Nephron (organoid): ENCODE measurements around the gene RXRG.

Experiments
- H3K27ac Mint-ChIP-seq, 3 experiments: 2 replicates each; pipeline ENCODE4 v1.8.0; 2020; ENCODE audit warnings: mixed read lengths in 3 of 3, mild to moderate bottlenecking in 2 of 3, moderate library complexity in 1 of 3
- H3K27me3 Mint-ChIP-seq: 2 replicates; pipeline ENCODE4 v1.8.0; 2021; ENCODE audit warnings: low read depth, mild to moderate bottlenecking, moderate library complexity, mixed read lengths
- H3K36me3 Mint-ChIP-seq: 2 replicates; pipeline ENCODE4 v1.8.0; 2020; ENCODE audit warnings: low read depth, mixed read lengths
- H3K4me1 Mint-ChIP-seq: 2 replicates; pipeline ENCODE4 v1.8.0; 2020; ENCODE audit warnings: mixed read lengths
- H3K4me3 Mint-ChIP-seq, 3 experiments: 2 replicates each; pipeline ENCODE4 v1.8.0; 2020; ENCODE audit warnings: mild to moderate bottlenecking in 3 of 3, mixed read lengths in 3 of 3, moderate library complexity in 2 of 3
- H3K9me3 Mint-ChIP-seq: 2 replicates; pipeline ENCODE4 v1.8.0; 2020; ENCODE audit warnings: mixed read lengths
- TF ChIP-seq, protein P1 (sequence below), 3 experiments: fragments of 200-600 bp; sonication (generic); IDR thresholded peaks; one replicate each; pipeline ENCODE4 v1.5.0; 2021; ENCODE audit warnings: antibody characterized with exemption in 3 of 3; ENCODE audit not compliant: unreplicated experiment in 3 of 3

Gene RXRG

DNA sequence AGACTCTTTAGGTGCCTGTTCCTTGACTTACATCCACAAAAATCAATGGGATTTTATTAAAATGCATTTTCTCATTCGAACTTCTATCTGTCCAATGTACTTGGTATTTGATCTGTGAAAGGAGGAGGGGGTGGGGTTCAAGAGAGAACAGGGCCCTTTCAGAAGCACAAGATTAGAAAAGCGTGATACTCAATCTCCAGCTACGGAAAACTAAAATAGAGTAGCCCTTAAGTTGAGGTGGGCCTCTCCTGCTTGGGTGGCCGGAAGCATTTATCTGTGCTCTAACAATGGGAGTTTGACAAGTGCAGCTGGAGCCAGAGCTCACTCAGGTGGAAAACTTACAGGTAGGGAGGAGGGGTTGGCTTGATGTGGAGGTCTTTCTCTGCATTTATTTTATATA lies 462 bp upstream of the RXRG start:
- TF ChIP-seq, protein P1, sequence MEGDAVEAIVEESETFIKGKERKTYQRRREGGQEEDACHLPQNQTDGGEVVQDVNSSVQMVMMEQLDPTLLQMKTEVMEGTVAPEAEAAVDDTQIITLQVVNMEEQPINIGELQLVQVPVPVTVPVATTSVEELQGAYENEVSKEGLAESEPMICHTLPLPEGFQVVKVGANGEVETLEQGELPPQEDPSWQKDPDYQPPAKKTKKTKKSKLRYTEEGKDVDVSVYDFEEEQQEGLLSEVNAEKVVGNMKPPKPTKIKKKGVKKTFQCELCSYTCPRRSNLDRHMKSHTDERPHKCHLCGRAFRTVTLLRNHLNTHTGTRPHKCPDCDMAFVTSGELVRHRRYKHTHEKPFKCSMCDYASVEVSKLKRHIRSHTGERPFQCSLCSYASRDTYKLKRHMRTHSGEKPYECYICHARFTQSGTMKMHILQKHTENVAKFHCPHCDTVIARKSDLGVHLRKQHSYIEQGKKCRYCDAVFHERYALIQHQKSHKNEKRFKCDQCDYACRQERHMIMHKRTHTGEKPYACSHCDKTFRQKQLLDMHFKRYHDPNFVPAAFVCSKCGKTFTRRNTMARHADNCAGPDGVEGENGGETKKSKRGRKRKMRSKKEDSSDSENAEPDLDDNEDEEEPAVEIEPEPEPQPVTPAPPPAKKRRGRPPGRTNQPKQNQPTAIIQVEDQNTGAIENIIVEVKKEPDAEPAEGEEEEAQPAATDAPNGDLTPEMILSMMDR (IDR thresholded peaks at IDR 0.05; ENCODE audit: unreplicated experiment in 3 of 3): no peak
- peaks cover 44% of the 10 kb centered on the region for H3K4me1 Mint-ChIP-seq
- H3K9me3 Mint-ChIP-seq: no peaks in the 10 kb centered on the region
- H3K27ac Mint-ChIP-seq: no peak overlapping the region
- peaks cover 34% of the 10 kb centered on the region for H3K27me3 Mint-ChIP-seq
- no peaks in the 10 kb centered on the region for H3K36me3 Mint-ChIP-seq
- no peak overlapping the region for H3K4me3 Mint-ChIP-seq

DNA sequence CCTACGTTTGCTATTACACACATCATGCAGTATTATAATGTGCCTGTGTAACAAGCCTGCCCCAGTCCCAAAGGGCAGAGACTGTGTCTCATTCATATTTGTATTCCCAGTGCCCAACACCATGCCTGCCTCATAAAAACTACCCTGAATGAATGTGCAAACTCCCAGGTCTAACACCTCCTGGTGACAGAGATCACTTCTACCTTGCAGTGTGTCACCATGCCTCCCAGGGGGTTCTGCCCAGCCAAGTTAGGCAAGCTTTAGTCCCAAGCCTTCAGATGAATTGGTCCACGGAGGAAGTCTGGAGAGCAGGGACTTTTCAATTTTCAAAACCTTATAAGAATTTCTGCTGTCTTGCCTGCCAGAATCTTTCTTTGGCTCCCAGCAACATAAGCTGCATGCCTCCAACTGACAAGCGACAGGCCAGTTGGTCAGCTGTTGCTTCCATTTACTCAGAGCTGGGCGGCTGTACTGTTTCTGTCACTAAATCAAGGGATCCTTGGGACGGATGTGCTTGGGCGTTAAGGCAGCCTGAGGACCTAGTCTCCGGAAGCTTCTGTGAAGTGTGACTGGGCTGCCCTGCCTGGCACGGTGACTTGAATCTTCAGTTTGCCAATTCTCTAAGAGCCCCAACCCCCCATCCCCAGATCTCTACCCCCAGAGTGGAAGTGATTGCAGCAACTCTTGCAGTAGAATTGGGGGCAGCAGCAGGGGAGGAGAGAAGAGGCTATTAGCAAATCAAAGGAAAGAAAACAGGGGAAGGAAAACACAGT lies 1.2 kb downstream of the RXRG start:
- peaks cover 37% of the 10 kb centered on the region for H3K27me3 Mint-ChIP-seq
- H3K36me3 Mint-ChIP-seq: no peaks in the 10 kb centered on the region
- peaks cover 41% of the 10 kb centered on the region for H3K4me1 Mint-ChIP-seq
- TF ChIP-seq, protein P1 (IDR thresholded peaks at IDR 0.05; ENCODE audit: unreplicated experiment in 3 of 3): no peak
- H3K4me3 Mint-ChIP-seq: no peak overlapping the region
- no peaks in the 10 kb centered on the region for H3K9me3 Mint-ChIP-seq
- peak overlapping the region in 2 of 3 experiments; percentile 33 to 46 for H3K27ac Mint-ChIP-seq

DNA sequence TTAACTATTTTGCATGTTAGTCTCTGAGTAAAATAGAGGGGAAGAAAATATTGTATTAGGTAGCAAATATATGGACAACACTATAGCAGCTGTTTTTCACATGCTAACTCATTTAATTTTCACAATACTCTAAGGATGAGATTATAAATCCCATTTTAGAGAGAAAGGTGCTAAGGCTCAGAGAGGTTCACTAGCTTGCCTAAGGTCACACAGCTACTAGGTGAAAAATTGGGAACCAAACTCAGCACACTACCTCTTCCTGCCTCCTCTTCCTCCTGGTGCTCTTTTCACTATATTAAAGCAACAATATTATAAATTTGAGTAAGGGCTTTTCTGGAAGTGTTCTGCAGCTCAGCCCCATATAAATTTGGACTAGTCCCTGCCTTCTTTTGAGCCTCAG lies 2.3 kb downstream of the RXRG start:
- no peak overlapping the region for H3K27ac Mint-ChIP-seq
- H3K36me3 Mint-ChIP-seq: no peaks in the 10 kb centered on the region
- peaks cover 34% of the 10 kb centered on the region for H3K4me1 Mint-ChIP-seq
- H3K4me3 Mint-ChIP-seq: peak overlapping the region in 1 of 3 experiments; percentile 66
- peaks cover 37% of the 10 kb centered on the region for H3K27me3 Mint-ChIP-seq
- no peaks in the 10 kb centered on the region for H3K9me3 Mint-ChIP-seq
- TF ChIP-seq, protein P1 (IDR thresholded peaks at IDR 0.05; ENCODE audit: unreplicated experiment in 3 of 3): no peak

DNA sequence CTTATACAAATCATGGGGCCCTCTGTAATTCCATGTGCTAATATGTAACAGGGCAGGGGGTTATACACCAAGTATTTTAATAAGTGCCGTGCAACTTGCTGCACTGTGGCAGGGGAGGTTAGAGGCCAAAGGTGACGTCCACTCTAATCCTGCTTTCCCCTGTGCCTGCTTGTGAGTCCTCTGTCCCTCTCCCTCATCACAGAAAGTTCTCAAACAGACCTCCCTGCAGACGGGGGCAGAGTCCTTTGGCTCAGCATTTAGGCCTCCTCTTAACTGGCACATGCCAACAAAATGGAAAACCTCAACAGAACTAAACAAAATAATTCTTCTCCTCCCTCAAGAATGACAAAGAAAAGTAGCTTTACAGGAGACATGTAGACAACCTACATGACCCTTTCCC lies 2.9 kb downstream of the RXRG start:
- Mint-ChIP-seq H3K4me3 (peak overlapping the region in 1 of 3 experiments; percentile 66), H3K36me3 (no peaks in the 10 kb centered on the region), H3K9me3 (no peaks in the 10 kb centered on the region), H3K4me1 (peaks cover 31% of the 10 kb centered on the region), H3K27ac (no peak overlapping the region), H3K27me3 (peaks cover 35% of the 10 kb centered on the region)
- TF ChIP-seq, protein P1 (IDR thresholded peaks at IDR 0.05; ENCODE audit: unreplicated experiment in 3 of 3): no peak

DNA sequence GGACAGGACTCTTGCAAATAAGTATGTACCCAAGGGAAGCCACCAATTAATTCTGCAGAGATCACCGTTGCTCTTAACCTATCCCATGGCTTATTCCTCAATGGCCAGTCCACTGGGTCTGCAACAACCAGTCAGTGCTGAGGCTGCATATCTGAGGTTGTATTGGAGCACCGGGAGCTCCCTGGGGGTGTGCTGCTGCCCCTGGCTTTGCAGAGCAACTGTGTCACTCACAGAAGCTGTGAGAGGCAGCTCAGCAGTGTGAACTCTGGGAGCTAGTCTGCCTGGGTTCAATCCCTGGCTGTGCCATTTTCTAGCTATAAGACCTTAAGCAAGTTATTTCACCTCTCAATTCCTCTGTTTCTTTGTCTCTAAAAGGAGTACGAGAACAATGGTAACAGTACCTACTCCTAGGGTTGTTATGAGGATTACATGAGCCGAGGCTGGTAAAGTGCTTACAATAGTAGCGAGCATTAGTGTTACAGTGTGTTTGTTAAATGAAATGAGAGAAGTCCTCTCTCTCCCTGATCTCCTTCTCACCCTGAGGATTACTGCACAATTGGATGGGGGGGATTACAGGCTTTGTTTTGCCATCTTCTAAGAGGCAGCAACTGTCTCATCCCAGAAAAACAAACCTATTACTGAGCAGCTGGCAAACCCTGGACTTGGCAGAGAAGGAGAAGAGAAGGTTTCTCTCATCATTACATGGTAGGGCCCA lies 3.6 kb downstream of the RXRG start:
- H3K4me3 Mint-ChIP-seq: peak overlapping the region in 1 of 3 experiments; percentile 66
- TF ChIP-seq, protein P1 (IDR thresholded peaks at IDR 0.05; ENCODE audit: unreplicated experiment in 3 of 3): no peak
- no peaks in the 10 kb centered on the region for H3K9me3 Mint-ChIP-seq
- H3K4me1 Mint-ChIP-seq: peaks cover 29% of the 10 kb centered on the region
- H3K27ac Mint-ChIP-seq: no peak overlapping the region
- H3K36me3 Mint-ChIP-seq: no peaks in the 10 kb centered on the region
- H3K27me3 Mint-ChIP-seq: peaks cover 30% of the 10 kb centered on the region
